ENCODE measurements around the gene NUP205.

GRCh38 chr7:135602304-135602703, 44.6 kb downstream of the NUP205 start:
- TF ChIP-seq CTCF (IDR thresholded peaks at IDR 0.05; ENCODE audit: low read length) (no peak), EZH2 (optimal IDR thresholded peaks at IDR 0.05; ENCODE audit: low read depth, low read length) (no peak)
